ENCODE data around the gene NDUFS7. TPM values are rescaled to one million over a fixed set of nuclear protein-coding genes. Genes with fewer than 3 reads are reported as not detected.

NDUFS7 gene
- total RNA-seq, 1 donor from 2014 or later: 109 TPM

GRCh38 chr19:1392407-1392806 is 8.7 kb downstream of the NDUFS7 start:
- Histone ChIP-seq H3K36me3 (ENCODE audit: control insufficient read depth, insufficient read depth, low read length) (peaks cover 19% of the 10 kb centered on the region), H3K4me3 (ENCODE audit: low read depth, low read length) (no peak overlapping the region), H3K27me3 (ENCODE audit: control insufficient read depth, insufficient read depth, low read length) (no peaks in the 10 kb centered on the region)
- no peak for DNase-seq (ENCODE audit: low read depth)
- no peak for TF ChIP-seq CTCF (IDR thresholded peaks at IDR 0.05; ENCODE audit: insufficient read depth, low read length, severe bottlenecking)
- FAIRE-seq: no peak

GRCh38 chr19:1392939-1393530 is 9.3 kb downstream of the NDUFS7 start:
- no peak for TF ChIP-seq CTCF (IDR thresholded peaks at IDR 0.05; ENCODE audit: insufficient read depth, low read length, severe bottlenecking)
- no peak for DNase-seq (ENCODE audit: low read depth)
- H3K27me3 ChIP-seq (ENCODE audit: control insufficient read depth, insufficient read depth, low read length): no peaks in the 10 kb centered on the region
- FAIRE-seq: no peak
- H3K4me3 ChIP-seq (ENCODE audit: low read depth, low read length): no peak overlapping the region
- peaks cover 19% of the 10 kb centered on the region for H3K36me3 ChIP-seq (ENCODE audit: control insufficient read depth, insufficient read depth, low read length)

- DNase-seq (ENCODE audit: low read depth): no peak
- no peak for FAIRE-seq
- no peaks in the 10 kb centered on the region for H3K27me3 ChIP-seq (ENCODE audit: control insufficient read depth, insufficient read depth, low read length)
- H3K36me3 ChIP-seq (ENCODE audit: control insufficient read depth, insufficient read depth, low read length): peaks cover 17% of the 10 kb centered on the region
- no peak overlapping the region for H3K4me3 ChIP-seq (ENCODE audit: low read depth, low read length)
- no peak for TF ChIP-seq CTCF (IDR thresholded peaks at IDR 0.05; ENCODE audit: insufficient read depth, low read length, severe bottlenecking)
Observed at GRCh38 chr19:1393841-1394240, 10.1 kb downstream of the NDUFS7 start.

- H3K27me3 ChIP-seq (ENCODE audit: control insufficient read depth, insufficient read depth, low read length): no peaks in the 10 kb centered on the region
- FAIRE-seq (no peak), DNase-seq (ENCODE audit: low read depth) (peak; percentile 30)
- H3K4me3 ChIP-seq (ENCODE audit: low read depth, low read length): no peak overlapping the region
- TF ChIP-seq CTCF (IDR thresholded peaks at IDR 0.05; ENCODE audit: insufficient read depth, low read length, severe bottlenecking): no peak
- peaks cover 12% of the 10 kb centered on the region for H3K36me3 ChIP-seq (ENCODE audit: control insufficient read depth, insufficient read depth, low read length)
Observed at GRCh38 chr19:1394252-1395193, 10.8 kb downstream of the NDUFS7 start.

- TF ChIP-seq CTCF (IDR thresholded peaks at IDR 0.05; ENCODE audit: insufficient read depth, low read length, severe bottlenecking): no peak
- H3K27me3 ChIP-seq (ENCODE audit: control insufficient read depth, insufficient read depth, low read length): no peaks in the 10 kb centered on the region
- FAIRE-seq (no peak), DNase-seq (ENCODE audit: low read depth) (no peak)
- peaks cover 12% of the 10 kb centered on the region for H3K36me3 ChIP-seq (ENCODE audit: control insufficient read depth, insufficient read depth, low read length)
- no peak overlapping the region for H3K4me3 ChIP-seq (ENCODE audit: low read depth, low read length)
Observed at GRCh38 chr19:1395194-1396018, 11.7 kb downstream of the NDUFS7 start.

All from bronchial epithelial cell (primary cell).